Activated CD4-positive, CD25-positive, alpha-beta regulatory T cell treated with anti-CD3 and anti-CD28 coated beads, Interleukin-2, amount 50 U/mL, for 24 hours (primary cell): Measurements from ENCODE around the gene SLC27A4.
"Not testable (repeated sequence)": the region's sequence is repeated elsewhere in the genome, so short reads cannot be mapped to it uniquely, and the experiment has no call there.

ENCODE experiments used
- ATAC-seq, 2 donors: fragments of 150-1000 bp; cut with Tn5 transposase; one replicate each; pipeline ENCODE4 v1.10.0; 2021; ENCODE audit warnings: mild to moderate bottlenecking in 1 of 2, moderate library complexity in 1 of 2

SLC27A4 gene

DNA sequence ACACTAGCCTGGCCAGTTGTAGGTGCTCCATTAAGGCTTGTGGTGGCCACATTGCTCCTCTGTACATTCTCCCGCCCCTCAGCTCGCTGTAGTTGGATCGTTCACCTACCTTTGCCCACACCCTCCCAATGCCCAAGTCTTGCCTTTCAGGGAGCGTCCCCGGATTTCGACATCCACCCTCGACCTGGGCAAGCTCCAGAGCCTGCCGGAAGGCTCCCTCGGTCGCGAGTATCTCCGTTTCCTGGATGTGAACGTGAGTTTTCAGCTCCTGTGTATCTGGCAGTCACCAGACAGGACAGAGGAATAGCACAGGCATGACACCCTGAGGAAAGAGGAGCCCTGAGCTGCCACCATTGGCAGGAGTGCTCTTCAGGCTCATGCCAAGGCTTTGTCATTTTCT, 14.7 kb upstream of the SLC27A4 start:
- ATAC-seq = no peak

DNA sequence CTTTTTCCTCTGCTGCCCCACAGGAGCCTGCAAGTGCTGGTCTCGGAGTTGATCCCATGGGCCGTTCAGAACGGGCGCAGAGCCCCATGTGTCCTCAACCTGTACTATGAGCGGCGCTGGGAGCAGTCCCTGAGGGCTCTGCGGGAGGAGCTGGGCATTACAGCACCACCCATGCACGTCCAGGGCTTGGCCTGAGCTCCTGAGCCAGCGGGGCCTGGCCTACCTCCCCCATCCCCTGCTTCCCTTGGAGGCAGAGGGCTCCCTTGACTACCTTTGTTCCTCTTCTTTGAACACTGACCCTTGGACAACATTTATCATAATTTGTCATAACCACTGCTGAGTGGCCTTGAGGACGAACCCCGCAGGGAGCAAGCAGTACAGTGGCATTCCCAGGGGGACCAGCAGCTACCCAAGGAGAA, 6.9 kb upstream of the SLC27A4 start:
- ATAC-seq = no peak

DNA sequence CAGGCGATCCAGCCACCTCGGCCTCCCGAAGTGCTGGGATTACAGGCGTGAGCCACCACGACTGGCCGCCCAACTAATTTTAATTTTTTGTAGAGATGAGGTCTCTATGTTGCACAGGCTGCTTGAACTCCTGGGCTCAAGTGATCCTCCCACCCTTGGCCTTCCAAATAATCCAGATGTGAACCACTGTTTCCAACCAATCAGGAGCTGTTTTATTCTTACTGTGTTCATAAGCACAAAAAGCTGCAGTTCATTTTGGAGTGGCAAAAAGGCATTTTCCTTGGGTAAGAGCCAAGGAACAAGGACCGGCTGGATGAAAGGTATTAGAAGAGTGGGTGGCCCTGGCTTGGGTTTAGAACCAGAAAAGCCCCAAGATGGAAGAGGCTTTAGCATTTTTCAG, 5.2 kb upstream of the SLC27A4 start:
- no peak for ATAC-seq

DNA sequence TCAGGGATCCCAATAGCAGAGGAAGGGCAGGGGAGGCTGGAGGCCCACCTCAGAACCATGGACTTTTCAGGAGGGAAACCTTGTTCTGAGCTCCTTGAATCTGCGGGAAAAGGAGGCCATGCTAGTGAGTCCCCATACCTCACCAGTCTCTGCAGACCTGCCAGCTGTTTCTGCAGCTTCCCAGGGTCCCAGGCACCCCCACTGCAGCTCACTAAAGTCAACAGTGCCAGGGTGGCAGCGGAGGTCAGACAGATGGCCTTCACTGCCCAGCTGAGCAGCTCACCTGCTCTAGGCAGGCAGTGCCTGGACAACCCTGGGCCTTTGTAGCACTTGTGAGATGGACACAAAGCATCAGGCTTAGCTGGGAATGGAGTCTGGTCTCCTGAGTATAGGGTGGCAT, 4.4 kb upstream of the SLC27A4 start:
- ATAC-seq = no peak

DNA sequence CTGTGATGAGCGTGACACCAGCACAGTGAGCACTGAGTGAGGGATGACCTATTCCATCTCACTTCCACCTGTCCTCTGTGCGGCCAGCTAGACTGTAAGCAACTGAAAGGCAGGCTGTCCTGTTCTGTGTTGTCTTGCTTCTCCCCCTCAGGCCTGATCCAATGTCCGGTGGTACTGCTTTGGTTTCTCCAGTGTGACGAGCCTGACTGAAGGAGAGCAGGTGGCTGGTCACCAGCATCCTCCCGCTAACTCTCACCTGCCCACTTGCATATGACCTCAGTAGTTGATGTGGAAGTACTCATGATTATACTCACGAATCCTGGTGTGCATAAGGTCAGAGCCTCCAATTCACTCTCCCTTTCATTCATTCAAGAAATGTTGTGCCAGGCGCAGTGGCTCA, 2.4 kb upstream of the SLC27A4 start:
- no peak for ATAC-seq

DNA sequence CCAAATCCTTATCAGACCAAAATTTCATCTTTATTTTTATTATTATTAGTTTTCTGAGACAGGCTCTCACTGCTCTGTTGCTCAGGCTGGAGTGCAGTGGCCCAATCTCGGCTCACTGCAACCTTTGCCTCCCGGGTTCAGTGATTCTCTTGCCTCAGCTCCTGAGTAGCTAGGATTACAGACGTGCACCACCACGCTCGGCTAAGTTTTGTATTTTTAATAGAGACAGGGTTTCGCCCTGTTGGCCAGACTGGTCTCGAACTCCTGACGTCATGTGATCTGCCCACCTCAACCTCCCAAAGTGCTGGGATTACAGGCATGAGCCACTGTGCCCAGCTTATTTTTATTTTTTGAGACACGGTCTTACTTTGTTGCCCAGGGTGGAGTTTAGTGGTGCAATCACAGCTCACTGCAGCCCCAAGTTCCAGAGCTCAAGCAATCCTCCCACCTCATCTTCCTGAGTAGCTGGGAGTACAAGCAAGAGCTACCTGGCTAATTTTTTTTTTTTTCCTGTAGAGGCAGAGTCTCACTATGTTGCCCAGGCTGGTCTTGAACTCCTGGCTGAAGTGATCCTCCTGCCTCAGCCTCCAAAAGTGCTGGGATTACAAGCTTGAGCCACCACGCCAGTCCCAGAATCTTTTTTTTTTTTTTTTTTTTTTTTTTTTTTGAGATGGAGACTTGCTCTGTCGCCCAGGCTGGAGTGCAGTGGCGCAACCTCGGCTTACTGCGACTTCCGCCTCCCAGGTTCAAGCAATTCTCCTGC, 1.3 kb upstream of the SLC27A4 start:
- not testable (repeated sequence) for ATAC-seq

DNA sequence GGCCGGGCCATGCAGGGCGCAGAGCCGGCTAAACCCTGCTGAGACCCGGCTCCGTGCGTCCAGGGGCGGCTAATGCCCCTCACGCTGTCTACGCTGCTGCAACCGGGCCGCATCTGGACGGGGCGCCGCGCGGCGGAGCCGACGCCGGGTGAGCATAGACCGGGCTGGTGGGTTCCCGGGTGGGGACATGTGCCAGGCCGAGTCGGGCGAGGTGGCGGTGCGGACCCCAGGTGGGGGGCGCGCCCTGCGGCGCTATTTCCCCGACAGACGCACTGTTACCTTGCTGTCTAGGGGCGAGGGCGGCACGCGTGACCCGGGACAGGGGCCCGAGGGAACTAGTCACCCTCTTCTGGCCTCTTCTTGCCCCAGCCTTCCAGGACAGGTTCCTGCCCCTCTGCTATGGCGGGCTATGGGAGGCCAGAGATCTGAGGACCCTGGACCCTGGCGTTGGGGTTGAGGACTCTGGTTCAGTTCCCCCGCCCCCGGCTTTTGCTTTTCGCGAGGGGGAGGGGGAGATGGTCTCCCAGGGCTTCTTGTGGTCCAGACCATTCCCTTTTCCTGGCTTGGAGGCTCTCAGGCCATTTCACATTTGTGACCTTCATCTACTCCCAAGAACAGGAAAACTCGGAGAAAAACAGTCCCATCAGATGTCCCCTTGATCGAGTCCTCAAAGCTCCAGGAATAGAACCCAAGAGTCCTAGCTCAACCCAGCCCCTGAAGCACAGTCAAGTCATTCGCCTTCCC, 536 bp downstream of the SLC27A4 start:
- peak; percentile 11 to 46 for ATAC-seq

DNA sequence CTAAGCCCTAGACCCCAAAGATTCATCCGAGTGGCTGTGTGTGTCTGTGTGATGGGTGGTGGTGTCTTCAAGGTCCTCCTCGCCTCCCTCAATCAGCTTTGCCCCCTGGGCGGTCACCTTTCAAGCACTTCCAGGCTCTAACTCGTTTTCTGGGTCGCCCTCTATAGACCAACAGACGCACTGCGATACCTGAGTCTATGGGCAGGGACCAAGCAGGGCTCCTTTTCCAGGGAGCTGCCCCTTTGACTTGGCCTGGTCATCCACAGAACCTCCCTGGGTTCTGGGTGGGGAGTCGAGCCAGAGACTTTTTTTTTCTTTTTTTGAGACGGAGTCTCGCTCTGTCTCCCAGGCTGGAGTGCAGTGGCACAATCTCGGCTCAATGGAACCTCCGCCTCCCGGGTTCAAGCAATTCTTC, 1.1 kb downstream of the SLC27A4 start:
- peak; percentile 53 to 57 for ATAC-seq

DNA sequence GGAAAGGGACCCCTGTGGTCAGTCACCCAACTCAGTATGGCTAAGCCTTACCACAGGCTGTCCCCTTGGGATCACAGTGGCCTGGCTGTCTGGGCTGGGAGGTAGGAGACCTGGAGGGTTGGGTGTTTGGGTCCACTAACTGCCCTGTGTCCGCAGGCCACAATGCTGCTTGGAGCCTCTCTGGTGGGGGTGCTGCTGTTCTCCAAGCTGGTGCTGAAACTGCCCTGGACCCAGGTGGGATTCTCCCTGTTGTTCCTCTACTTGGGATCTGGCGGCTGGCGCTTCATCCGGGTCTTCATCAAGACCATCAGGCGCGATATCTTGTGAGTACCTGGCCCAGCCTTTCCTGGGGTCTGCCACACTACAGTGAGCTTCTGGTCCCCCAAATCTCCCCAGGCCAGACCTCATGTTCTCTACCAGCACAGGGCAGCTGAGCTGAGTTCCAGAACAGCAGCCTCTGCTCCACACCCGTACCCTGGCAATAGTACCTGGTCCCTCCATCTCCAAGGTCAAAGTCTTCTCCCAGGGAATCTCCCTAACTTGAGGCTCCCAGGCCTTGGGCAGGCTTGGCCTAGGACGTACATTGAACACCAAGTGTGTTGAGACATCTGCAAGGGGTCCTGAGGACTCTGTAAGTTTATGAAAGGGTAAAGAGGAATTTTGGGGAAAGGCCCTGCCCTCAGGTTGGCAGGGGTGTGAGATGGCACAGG, 2.8 kb downstream of the SLC27A4 start:
- ATAC-seq = no peak

DNA sequence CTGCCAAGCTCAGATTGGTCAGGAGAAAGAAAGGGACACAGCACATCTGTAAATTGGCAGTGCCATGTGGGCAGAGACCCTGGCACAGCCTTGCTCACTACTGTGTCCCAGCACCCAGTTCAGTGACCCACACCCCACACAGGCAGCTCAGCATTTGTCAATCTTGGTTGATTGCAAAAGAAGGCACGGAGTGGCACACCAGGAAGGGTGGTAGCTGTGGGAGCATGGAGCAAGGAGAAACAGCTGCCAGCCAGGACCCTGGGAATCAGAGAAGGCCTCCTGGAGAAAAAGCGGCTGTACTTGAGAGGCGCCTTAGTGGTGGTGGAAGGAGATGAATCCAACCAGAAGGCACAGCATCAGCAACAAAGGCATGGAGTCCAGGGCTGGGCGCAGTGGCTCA, 3.5 kb downstream of the SLC27A4 start:
- ATAC-seq = no peak

DNA sequence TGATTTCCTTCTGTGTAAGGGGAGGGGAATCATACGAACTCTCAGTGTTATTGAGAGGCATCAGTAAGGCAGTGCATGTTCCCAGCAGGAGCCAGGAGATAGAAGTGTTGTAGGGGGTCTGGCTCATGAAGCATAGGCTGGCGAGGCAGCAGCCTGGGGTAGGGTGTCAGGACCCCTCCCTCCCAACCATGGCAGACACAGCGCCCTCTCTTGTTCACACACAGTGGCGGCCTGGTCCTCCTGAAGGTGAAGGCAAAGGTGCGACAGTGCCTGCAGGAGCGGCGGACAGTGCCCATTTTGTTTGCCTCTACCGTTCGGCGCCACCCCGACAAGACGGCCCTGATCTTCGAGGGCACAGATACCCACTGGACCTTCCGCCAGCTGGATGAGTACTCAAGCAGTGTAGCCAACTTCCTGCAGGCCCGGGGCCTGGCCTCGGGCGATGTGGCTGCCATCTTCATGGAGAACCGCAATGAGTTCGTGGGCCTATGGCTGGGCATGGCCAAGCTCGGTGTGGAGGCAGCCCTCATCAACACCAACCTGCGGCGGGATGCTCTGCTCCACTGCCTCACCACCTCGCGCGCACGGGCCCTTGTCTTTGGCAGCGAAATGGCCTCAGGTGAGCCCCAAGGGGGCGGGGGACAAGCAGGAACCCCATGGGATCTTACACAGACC, 4.7 kb downstream of the SLC27A4 start:
- no peak for ATAC-seq

DNA sequence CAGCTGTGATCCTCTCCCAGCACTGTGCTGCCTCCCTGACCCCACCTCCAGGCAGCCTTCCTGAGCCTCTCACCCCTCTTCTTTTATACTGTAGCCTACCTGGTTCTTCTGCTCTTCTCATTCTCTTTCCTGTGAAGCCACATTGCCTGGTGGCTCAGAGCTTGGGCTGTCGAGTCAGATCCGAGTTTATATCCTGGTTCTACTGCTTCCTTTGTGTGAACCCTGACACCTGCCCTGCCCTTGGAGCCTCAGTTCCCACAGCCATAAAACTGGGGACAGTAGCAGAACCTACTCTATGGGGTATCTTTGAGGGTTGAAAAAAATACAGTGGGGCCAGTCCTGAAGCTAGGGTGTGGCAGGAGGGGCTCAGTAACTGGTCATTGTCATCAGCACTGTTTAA, 8.8 kb downstream of the SLC27A4 start:
- ATAC-seq = no peak

DNA sequence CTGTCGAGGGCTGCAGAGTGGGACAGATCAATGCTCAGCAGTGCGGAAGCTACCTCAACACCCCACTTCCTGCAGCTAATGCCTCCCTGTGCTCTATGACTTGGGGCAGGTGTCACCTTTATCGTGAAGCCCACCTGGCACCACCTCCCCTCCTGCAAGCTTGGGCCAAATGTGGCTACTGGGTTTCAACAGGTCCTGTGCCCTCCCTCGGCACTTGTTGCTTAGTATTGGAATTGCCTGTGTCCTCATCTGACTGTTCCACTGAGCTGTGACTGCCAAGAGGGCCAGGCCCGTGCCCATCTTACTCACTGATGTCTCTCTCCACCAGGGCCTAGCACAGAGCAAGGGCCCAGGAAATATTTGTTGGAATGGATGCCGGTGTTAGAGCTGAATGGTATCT, 9.4 kb downstream of the SLC27A4 start:
- ATAC-seq = no peak

DNA sequence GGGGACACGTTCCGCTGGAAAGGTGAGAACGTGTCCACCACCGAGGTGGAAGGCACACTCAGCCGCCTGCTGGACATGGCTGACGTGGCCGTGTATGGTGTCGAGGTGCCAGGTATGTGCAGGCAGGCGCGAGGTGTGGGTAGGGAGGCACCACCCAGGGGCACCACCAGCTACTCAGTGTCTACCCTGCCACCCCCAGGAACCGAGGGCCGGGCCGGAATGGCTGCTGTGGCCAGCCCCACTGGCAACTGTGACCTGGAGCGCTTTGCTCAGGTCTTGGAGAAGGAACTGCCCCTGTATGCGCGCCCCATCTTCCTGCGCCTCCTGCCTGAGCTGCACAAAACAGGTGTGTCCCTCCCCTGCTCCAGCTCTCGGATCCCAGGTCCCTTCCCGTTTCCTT, 15.1 kb downstream of the SLC27A4 start:
- no peak for ATAC-seq

DNA sequence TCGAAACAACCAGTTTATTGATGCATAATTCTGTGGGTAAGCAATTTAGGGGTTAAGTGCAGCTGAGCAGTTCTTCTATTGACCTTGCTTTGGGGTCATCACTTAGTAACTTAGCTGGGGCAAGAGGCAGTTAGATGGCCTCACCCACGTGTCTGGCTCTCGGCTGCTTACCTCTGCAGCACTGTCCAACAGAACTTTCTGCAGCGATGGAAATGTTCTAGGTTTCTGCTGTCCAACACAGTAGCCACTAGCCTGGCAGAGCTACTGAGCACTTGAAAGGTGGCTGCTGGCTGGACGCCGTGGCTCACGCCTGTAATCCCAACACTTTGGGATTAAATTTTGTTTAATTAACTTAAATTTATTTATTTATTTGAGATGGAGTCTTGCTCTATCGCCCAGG, 17.8 kb downstream of the SLC27A4 start:
- ATAC-seq = no peak

DNA sequence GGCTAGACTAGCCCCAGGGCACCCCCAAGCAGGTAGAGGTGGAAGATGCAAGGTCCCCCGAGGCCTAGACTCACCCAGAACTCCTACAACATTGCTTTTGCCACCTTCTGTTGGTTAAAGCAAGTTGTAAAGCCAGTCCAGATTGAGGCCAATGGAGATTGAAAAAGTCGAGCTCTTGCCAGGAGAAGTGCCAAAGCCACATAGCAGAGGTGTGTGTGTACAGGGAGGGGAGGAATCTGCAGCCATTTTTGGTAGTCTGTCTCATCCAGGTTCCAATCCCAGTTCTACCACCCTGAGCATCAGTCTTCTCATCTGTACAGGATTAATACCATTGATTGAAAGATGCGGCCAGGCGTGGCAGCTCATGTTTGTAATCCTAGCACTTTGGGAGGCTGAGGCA, 18.5 kb downstream of the SLC27A4 start:
- no peak for ATAC-seq

DNA sequence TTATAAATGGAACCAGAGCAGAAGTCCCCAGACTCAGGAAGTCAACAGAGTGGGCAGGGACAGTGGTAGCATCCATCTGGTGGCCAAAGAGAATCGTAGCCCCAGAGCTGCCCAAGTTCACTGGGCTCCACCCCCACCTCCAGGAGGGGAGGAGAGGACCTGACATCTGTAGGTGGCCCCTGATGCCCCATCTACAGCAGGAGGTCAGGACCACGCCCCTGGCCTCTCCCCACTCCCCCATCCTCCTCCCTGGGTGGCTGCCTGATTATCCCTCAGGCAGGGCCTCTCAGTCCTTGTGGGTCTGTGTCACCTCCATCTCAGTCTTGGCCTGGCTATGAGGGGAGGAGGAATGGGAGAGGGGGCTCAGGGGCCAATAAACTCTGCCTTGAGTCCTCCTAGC, 20.5 kb downstream of the SLC27A4 start:
- ATAC-seq = no peak

DNA sequence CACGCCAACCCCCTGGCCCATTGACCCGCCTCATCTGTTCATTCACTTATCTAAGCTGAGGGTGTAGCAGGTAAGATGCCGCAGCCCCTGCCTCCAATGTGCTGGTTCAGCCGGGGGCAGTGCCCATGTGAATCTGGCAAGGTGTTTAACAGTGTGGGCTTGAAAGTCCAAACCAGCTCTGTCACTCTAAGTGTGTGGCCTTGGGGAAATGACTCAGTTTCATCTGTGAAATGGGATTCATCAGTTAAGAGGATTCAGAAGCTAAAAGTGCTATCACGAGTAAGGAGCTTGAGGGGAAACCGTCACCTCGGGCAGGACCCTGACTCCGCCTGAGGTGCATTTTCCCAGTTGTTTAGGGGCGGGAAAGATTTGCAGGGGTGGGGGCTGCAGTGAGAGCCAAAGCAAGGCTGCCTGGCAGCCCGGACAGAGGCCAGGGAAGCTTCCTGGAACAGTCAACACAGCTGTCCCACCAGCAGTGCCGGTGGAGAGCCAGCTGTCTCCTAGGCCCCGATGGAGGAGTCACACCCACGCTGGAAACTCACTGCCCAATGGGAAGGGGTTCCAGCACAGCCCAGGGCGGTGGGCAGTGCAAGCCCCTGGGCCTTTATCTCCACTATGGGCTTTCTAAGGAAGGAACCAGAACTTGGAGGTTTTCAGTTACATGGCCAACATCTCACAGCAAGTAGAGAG, 21.1 kb downstream of the SLC27A4 start:
- ATAC-seq = no peak

DNA sequence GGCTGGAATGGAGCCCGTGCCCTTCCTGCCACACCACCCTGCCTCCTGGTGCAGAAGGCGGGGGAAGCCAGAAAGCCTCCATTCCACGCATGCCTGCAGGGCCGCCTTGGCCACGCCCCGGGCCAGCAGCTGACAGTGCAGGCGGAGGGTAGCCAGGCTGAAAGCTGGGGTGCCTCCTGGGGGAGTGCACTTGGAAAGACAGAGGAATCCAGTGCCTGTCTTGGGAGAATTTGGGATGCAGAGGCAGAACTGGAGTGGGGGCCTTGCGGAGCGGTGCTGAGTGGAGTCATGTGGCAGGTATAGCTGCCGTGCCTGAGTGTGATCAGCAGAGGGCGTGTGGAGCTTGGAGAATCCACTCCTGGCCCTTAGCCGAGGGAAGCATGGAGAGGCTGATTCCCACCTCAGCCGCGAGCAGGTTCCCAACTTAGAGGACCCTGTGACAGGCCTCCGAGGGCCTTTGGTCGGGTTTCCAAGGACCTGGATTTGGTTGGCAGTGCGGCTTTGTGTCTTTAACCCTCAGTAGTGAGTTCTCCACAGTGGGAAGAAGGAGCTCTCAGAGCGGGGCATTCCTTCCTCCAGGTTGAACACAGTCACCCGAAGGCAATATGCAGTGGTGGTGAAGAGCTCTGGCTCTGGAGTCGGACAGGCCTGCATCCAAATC, 21.8 kb downstream of the SLC27A4 start:
- ATAC-seq = peak; percentile 85 to 88

DNA sequence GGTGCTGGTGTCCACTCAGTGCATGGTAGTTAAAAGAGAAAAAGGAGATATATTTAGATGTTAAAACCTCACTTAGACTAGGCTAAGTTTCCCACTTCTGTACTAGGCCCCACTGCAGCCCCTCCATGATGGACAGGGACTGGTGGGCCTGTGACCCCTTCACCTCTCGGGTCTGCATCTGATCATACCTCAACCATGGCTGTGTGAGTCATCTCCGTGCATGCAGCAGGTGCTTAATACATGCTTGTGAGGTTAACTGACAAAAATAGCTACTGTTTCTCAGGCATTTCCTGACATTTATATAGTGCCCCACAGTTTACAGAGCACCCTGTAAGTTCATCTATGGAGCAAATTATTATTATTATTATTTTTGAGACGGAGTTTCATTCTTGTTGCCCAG, 22.4 kb downstream of the SLC27A4 start:
- ATAC-seq = no peak

DNA sequence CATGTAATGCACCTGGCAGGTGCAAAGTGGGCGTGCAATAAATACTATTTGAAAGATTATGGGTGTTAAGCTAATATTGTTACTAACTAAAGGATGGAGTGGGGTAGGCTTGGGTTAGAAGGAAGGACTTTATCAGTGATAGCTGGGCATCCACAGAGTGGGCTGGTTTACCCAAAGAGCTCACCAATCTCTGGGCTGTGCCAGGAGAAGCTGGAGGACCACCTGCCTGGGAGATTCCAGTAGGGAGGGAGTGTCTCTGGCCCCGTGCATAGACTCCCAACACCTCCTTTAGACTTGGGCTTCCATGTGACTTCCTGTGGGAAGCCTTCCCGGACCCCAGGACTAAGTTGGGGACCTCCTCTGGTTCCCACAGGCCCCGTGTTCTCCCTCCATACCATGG, 25.2 kb downstream of the SLC27A4 start:
- ATAC-seq = no peak
